ENCODE measurements around the gene CASQ2. TPM values are rescaled to one million over a fixed set of nuclear protein-coding genes. Genes with fewer than 3 reads are reported as not detected.

CASQ2 gene
- total and polyA plus RNA-seq, 9 of the 15 experiments (the other 6 are each of a cell fraction or from before 2014, with no cell fraction given): not detected

GRCh38 chr1:115669886-115670285, 98.6 kb downstream of the CASQ2 start:
- H3K4me3 ChIP-seq: no peak overlapping the region
- no peaks in the 10 kb centered on the region for H4K20me1 ChIP-seq (replicated peaks; ENCODE audit: control insufficient read depth, insufficient read depth, low read length)
- FAIRE-seq (no peak), ATAC-seq (no peak), DNase-seq (ENCODE audit: extremely low read depth in 1 of 4, low spot score in 3 of 4) (no peak)
- no peak for TF ChIP-seq RAD21 (CRISPR knock-in tag; conservative IDR thresholded peaks at IDR 0.05 in 1 of 2, IDR thresholded peaks at IDR 0.05 in 1 of 2)
- TF ChIP-seq CTCFL (IDR thresholded peaks at IDR 0.05; ENCODE audit: borderline replicate concordance, insufficient read depth, low read depth, low read length, poor library complexity, severe bottlenecking): no peak
- TF ChIP-seq U2AF2 (optimal IDR thresholded peaks at IDR 0.05; ENCODE audit: low read depth, low read length): no peak
- no peak for TF ChIP-seq BACH1 (tag; IDR thresholded peaks at IDR 0.05)
- no peak for TF ChIP-seq KAT2B (IDR thresholded peaks at IDR 0.05; ENCODE audit: low read depth, low read length)
- TF ChIP-seq ZBTB49 (CRISPR knock-in tag; IDR thresholded peaks at IDR 0.05; ENCODE audit: borderline replicate concordance): no peak
- no peak for TF ChIP-seq ZNF165 (CRISPR knock-in tag; IDR thresholded peaks at IDR 0.05; ENCODE audit: borderline replicate concordance)
- no peak overlapping the region for H2AFZ ChIP-seq (ENCODE audit: low read depth, low read length)
- H3K27me3 ChIP-seq (ENCODE audit: control insufficient read depth in 2 of 2, insufficient read depth in 2 of 2, low read length in 2 of 2): no peaks in the 10 kb centered on the region
- peaks cover 11 to 42% of the 10 kb centered on the region in 2 experiments for H3K4me1 ChIP-seq (replicated peaks in 1 of 2; ENCODE audit: control insufficient read depth in 2 of 2, insufficient read depth in 2 of 2, low read length in 2 of 2)
- peaks cover 10% of the 10 kb centered on the region; the same call in 2 of the 3 replicates for H3K79me2 ChIP-seq (ENCODE audit: control insufficient read depth, insufficient read depth, low read length)
- no peak overlapping the region for H3K4me2 ChIP-seq (ENCODE audit: insufficient read depth, low read length)
- ChIA-PET CTCF (ENCODE audit: low intra/inter-chr PET ratio) (no interaction called here), POLR2A (interaction anchor here (1.0 to 2.7 kb wide), 5 partner anchors 9 to 61 kb away, joined by 3 to 12 read pairs (median 5); no protein-coding TSS in a partner anchor)
- peaks cover 56% of the 10 kb centered on the region for H3K36me3 ChIP-seq (ENCODE audit: control insufficient read depth, insufficient read depth, low read length)
- H3K9me3 ChIP-seq (replicated peaks; ENCODE audit: control insufficient read depth, insufficient read depth, low read depth, low read length): no peaks in the 10 kb centered on the region
- BruUV-seq (replicated peaks): no TSS peak
- no peak overlapping the region for H3K27ac ChIP-seq (ENCODE audit: extremely low read depth, low read depth, low read length)
- H3K9me1 ChIP-seq (ENCODE audit: control insufficient read depth, insufficient read depth, low read length): no peaks in the 10 kb centered on the region
- no peak overlapping the region for H3K9ac ChIP-seq (ENCODE audit: insufficient read depth in 1 of 2, low read depth in 2 of 2, low read length in 2 of 2)
- intact Hi-C loops (cut with micrococcal nuclease): no loop called here
- 54% methylated on average over 1 of the region's 1 CpG for WGBS (ENCODE audit: insufficient coverage, low coverage, missing lambda C conversion rate)
- in situ Hi-C loops (cut with MboI): no loop called here

Data from K562 (cell line).